RWPE2 (cell line): Measurements from ENCODE around the gene DDI2.

Experiments
- ATAC-seq: fragments of 200-7000 bp; cut with Tn5 transposase; 3 replicates; pipeline ENCODE4 v1.9.1; 2021; ENCODE audit warnings: low read depth
- DNase-seq: peaks from one replicate; pipeline ENCODE4 v3.0.0-alpha.2; 2020; ENCODE audit warnings: low spot score
- H3K27ac ChIP-seq: fragments of 450-650 bp; 2 replicates; pipeline ENCODE4 v1.5.1; 2017; ENCODE audit warnings: mild to moderate bottlenecking; ENCODE audit not compliant: poor library complexity, severe bottlenecking
- H3K27me3 ChIP-seq: fragments of 250-450 bp; sonication (Bioruptor Pico); 2 replicates; pipeline ENCODE4 v1.5.1; 2021; ENCODE audit warnings: mild to moderate bottlenecking, moderate library complexity; ENCODE audit not compliant: insufficient read depth, poor library complexity, severe bottlenecking
- H3K36me3 ChIP-seq: fragments of 250-450 bp; sonication (Bioruptor Pico); 2 replicates; pipeline ENCODE4 v1.5.1; 2020; ENCODE audit warnings: low read depth, mild to moderate bottlenecking, moderate library complexity
- H3K4me1 ChIP-seq: fragments of 250-450 bp; sonication (Bioruptor Pico); 2 replicates; pipeline ENCODE4 v1.5.1; 2021; ENCODE audit warnings: mild to moderate bottlenecking, moderate library complexity; ENCODE audit not compliant: insufficient read depth, poor library complexity, severe bottlenecking
- H3K4me3 ChIP-seq: fragments of 250-450 bp; sonication (Bioruptor Pico); 2 replicates; pipeline ENCODE4 v1.5.1; 2021; ENCODE audit warnings: mild to moderate bottlenecking, moderate library complexity; ENCODE audit not compliant: severe bottlenecking
- H3K9me3 ChIP-seq: fragments of 250-450 bp; sonication (Bioruptor Pico); 2 replicates; pipeline ENCODE4 v1.5.1; 2021; ENCODE audit warnings: mild to moderate bottlenecking, moderate library complexity; ENCODE audit not compliant: severe bottlenecking
- TF ChIP-seq, protein P1 (sequence below): fragments of 450-650 bp; IDR thresholded peaks from one replicate; pipeline ENCODE4 v1.5.1; 2017; ENCODE audit warnings: mild to moderate bottlenecking, moderate library complexity; ENCODE audit not compliant: poor library complexity, severe bottlenecking

Gene DDI2

DNA sequence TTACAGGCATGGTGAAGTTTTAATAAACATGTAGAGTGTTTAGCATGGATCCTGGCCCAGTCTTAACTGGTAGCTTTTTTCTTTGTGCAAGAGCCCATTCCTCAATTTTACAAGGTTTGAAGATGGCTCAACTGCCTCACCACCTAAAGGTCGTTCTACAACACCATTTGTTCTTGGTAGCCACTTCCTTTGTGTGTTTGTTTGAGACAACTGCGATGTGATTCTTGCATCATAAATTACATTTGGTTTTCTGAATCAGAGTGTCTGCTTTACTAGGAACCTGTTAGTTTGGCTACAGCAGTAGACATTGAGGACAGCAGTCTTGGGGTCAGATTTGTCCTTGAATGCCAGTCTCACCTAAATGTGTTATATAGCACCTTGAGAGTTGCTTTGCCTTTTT is 70.2 kb downstream of the DDI2 start:
- H3K27ac ChIP-seq, result no peak overlapping the region
- H3K27me3 ChIP-seq, result no peaks in the 10 kb centered on the region
- peaks cover 3% of the 10 kb centered on the region for H3K4me1 ChIP-seq
- TF ChIP-seq, protein P1, sequence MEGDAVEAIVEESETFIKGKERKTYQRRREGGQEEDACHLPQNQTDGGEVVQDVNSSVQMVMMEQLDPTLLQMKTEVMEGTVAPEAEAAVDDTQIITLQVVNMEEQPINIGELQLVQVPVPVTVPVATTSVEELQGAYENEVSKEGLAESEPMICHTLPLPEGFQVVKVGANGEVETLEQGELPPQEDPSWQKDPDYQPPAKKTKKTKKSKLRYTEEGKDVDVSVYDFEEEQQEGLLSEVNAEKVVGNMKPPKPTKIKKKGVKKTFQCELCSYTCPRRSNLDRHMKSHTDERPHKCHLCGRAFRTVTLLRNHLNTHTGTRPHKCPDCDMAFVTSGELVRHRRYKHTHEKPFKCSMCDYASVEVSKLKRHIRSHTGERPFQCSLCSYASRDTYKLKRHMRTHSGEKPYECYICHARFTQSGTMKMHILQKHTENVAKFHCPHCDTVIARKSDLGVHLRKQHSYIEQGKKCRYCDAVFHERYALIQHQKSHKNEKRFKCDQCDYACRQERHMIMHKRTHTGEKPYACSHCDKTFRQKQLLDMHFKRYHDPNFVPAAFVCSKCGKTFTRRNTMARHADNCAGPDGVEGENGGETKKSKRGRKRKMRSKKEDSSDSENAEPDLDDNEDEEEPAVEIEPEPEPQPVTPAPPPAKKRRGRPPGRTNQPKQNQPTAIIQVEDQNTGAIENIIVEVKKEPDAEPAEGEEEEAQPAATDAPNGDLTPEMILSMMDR, result no peak
- no peak for DNase-seq
- ATAC-seq, result no peak
- no peaks in the 10 kb centered on the region; the same call in 1 of the 2 replicates for H3K36me3 ChIP-seq
- no peaks in the 10 kb centered on the region for H3K9me3 ChIP-seq
- H3K4me3 ChIP-seq, result no peak overlapping the region

DNA sequence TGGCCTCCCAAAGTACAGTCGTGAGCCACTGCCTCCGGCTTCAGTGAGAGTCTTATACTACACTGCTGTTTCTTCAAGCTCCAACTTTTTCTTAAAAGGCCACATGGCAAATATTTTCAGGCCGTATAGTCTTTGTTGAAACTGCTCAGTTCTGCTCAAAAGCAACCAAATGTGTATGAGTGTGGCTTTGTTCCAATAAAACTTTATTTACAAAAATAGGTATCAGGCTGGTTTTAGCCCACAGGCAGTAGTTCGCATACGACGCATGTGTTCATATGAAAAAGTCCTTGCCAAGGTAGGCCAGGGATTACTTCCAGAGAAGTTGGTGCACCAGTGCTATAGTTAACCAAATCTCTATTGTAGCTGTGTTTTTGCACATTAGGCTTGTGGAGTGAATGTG is 73.1 kb downstream of the DDI2 start:
- H3K4me1 ChIP-seq, result peaks cover 3% of the 10 kb centered on the region
- DNase-seq (no peak), ATAC-seq (no peak)
- no peak overlapping the region for H3K27ac ChIP-seq
- no peaks in the 10 kb centered on the region for H3K27me3 ChIP-seq
- H3K36me3 ChIP-seq, result no peaks in the 10 kb centered on the region; the same call in 1 of the 2 replicates
- TF ChIP-seq, protein P1, result no peak
- no peak overlapping the region for H3K4me3 ChIP-seq
- H3K9me3 ChIP-seq, result no peaks in the 10 kb centered on the region

DNA sequence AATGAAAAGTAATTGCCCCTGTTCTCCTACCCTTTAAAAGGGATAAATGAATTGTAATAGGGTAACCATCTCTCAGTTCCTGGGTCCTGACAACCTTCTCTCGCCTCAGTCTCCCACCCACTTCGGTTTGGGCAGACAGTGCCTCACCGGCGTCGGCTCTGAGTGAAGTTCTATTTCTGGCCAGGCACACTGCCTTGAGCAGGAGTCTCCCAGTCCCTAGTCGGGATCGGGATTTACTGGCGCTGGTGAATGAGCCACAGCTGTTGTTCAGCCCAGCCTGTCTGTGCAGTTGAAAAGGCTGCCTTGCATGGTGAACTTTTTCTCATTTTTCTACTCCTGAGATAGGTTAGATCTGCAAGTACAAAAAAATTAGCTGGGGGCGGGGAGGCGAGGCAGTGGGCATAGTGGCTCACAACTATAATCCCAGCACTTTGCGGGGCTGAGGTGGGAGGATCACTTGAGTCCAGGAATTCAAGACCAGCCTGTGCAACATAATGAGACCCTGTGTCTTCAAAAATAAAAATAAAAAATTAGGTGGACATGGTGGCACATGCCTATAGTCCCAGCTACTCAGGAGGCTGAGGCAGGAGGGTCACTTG is 74.3 kb downstream of the DDI2 start:
- Histone ChIP-seq H3K4me1 (no peaks in the 10 kb centered on the region), H3K9me3 (no peaks in the 10 kb centered on the region), H3K4me3 (no peak overlapping the region), H3K27ac (no peak overlapping the region), H3K27me3 (no peaks in the 10 kb centered on the region), H3K36me3 (peaks cover 4% of the 10 kb centered on the region; the same call in 1 of the 2 replicates)
- no peak for DNase-seq
- no peak for ATAC-seq
- TF ChIP-seq, protein P1, result no peak

DNA sequence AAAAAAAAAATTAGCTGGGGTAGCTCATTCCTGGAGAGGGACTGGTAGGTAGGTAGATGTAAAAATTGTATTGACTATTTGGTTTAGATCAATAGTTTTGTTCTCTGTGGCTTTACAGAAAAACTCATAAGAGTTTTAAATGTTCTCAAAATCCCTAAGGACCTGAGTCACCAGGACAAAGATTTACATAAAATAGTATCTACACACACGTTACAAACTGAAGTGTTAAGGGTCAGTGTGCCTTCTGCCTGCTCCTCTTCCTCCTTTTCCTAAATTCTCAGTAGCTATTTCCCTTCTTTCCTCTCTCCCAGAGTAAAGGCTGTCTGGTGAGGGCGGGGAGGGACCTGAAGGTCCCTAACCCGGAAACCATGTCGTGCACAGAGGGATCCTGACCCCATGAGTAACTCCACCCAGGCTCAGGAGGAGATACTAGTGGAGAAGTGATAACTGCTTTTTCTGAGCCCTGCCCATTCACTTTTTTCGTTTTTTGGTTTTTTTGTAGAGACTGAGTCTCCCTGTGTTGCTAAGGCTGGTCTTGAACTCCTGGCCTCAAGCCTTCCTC is 74.9 kb downstream of the DDI2 start:
- Histone ChIP-seq H3K27ac (no peak overlapping the region), H3K4me1 (no peaks in the 10 kb centered on the region), H3K9me3 (no peaks in the 10 kb centered on the region), H3K36me3 (peaks cover 8% of the 10 kb centered on the region; the same call in 1 of the 2 replicates), H3K27me3 (no peaks in the 10 kb centered on the region), H3K4me3 (no peak overlapping the region)
- TF ChIP-seq, protein P1, result no peak
- ATAC-seq (no peak), DNase-seq (no peak)

DNA sequence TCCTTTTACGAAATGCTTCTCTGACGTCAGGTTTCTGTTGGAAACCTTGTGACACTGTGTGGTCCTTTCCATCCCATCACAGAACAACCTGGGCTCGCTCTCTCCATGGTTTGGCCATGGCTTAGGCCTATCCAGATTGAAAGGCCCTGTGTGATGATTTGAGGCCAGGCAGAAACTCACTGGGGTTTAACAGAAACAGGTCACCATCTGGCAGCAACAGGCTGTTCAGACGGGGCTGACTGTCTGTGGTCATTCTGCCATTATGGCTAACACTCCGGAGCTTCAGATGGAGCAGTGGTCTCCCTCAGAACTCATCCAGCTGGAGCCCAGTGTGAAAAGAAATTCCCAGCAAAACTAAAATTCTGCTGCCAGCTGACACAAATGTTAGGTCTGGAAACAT is 76.1 kb downstream of the DDI2 start:
- no peak overlapping the region for H3K27ac ChIP-seq
- no peak overlapping the region for H3K4me3 ChIP-seq
- H3K9me3 ChIP-seq, result no peaks in the 10 kb centered on the region
- TF ChIP-seq, protein P1, result no peak
- ATAC-seq (no peak), DNase-seq (no peak)
- no peaks in the 10 kb centered on the region for H3K27me3 ChIP-seq
- no peaks in the 10 kb centered on the region for H3K4me1 ChIP-seq
- H3K36me3 ChIP-seq, result peaks cover 8% of the 10 kb centered on the region; the same call in 1 of the 2 replicates
